ENCODE data around the gene UNC5CL.
"Not testable (repeated sequence)": the region's sequence is repeated elsewhere in the genome, so short reads cannot be mapped to it uniquely, and the experiment has no call there.

The UNC5CL gene

GRCh38 chr6:41023114-41023513, 15.9 kb downstream of the UNC5CL start:
- no peak overlapping the region for H3K4me3 ChIP-seq (replicated peaks in 1 of 2; ENCODE audit: low read depth in 2 of 2, low read length in 2 of 2)
- DNase-seq (ENCODE audit: low read depth in 2 of 2), result no peak
- TF ChIP-seq CTCF (IDR thresholded peaks at IDR 0.05; ENCODE audit: low read depth, low read length), result no peak

DNA sequence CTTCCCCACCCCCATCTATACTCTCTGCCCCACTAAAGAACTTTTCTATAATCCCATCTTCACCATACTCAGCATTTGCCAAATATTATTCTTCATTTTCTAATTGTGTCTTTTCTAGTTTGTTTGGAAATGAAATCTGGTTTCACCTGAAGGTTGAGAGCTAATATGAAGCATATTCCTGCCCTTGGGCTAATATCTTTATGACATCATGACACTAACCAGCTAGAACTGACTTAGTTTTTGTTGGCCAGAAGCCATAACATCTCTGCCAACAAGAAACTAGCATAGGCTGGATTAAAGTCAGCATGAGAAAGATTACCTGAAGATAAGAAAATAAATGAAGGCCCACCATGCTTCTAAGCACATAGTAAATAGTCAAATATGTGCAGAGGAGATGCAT, 16.7 kb downstream of the UNC5CL start:
- no peak overlapping the region for H3K4me3 ChIP-seq (replicated peaks in 1 of 2; ENCODE audit: low read depth in 2 of 2, low read length in 2 of 2)
- DNase-seq (ENCODE audit: low read depth in 2 of 2), result peak; percentile 13 to 19

GRCh38 chr6:41021832-41022231, 17.2 kb downstream of the UNC5CL start:
- DNase-seq (ENCODE audit: low read depth in 2 of 2), result peak; percentile 28 to 51
- no peak for TF ChIP-seq CTCF (IDR thresholded peaks at IDR 0.05; ENCODE audit: low read depth, low read length)

More for the DNA sequence above, 16.7 kb downstream of the UNC5CL start:
- no peak for TF ChIP-seq CTCF (IDR thresholded peaks at IDR 0.05; ENCODE audit: low read depth, low read length)

GRCh38 chr6:41017663-41018062, 21.4 kb downstream of the UNC5CL start:
- DNase-seq (ENCODE audit: low read depth in 2 of 2), result no peak
- no peak for TF ChIP-seq CTCF (IDR thresholded peaks at IDR 0.05; ENCODE audit: low read depth, low read length)
- no peak overlapping the region for H3K4me3 ChIP-seq (replicated peaks in 1 of 2; ENCODE audit: low read depth in 2 of 2, low read length in 2 of 2)

More at GRCh38 chr6:41021832-41022231, 17.2 kb downstream of the UNC5CL start:
- H3K4me3 ChIP-seq (replicated peaks in 1 of 2; ENCODE audit: low read depth in 2 of 2, low read length in 2 of 2), result no peak overlapping the region

GRCh38 chr6:41015860-41016259, 23.2 kb downstream of the UNC5CL start:
- not testable (repeated sequence) for DNase-seq (ENCODE audit: low read depth in 2 of 2); H3K4me3 ChIP-seq (replicated peaks in 1 of 2; ENCODE audit: low read depth in 2 of 2, low read length in 2 of 2)

DNA sequence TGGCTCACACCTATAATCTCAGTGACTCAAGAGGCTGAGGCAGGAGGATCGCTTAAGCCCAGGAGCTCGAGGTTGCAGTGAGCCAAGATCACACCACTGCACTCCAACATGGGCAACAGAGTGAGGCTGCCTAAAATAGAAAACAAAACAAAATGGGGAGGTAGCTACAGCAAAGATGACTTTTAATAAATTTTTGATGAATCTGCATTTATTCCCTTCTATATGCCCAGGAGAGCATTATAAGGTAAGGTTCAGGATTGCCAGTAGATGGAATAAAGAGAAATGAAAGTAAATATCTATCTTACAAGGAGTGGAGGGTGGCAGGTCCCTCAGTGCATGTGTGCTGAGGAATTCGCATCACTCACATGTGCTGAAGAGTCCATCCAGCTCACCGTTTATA, 24.2 kb downstream of the UNC5CL start:
- no peak for DNase-seq (ENCODE audit: low read depth in 2 of 2)
- no peak overlapping the region for H3K4me3 ChIP-seq (replicated peaks in 1 of 2; ENCODE audit: low read depth in 2 of 2, low read length in 2 of 2)
- no peak for TF ChIP-seq CTCF (IDR thresholded peaks at IDR 0.05; ENCODE audit: low read depth, low read length)

- no peak for DNase-seq (ENCODE audit: low read depth in 2 of 2)
- no peak for TF ChIP-seq CTCF (IDR thresholded peaks at IDR 0.05; ENCODE audit: low read depth, low read length)
- no peak overlapping the region for H3K4me3 ChIP-seq (replicated peaks in 1 of 2; ENCODE audit: low read depth in 2 of 2, low read length in 2 of 2)
Measured at GRCh38 chr6:41013466-41014153, 25.4 kb downstream of the UNC5CL start.

All from cardiac fibroblast (primary cell).